ENCODE results near the gene KCNV2. TPM values are rescaled to one million over a fixed set of nuclear protein-coding genes. Genes with fewer than 3 reads are reported as not detected.

Gene KCNV2
- total RNA-seq, 1 donor from 2014 or later = not detected

DNA sequence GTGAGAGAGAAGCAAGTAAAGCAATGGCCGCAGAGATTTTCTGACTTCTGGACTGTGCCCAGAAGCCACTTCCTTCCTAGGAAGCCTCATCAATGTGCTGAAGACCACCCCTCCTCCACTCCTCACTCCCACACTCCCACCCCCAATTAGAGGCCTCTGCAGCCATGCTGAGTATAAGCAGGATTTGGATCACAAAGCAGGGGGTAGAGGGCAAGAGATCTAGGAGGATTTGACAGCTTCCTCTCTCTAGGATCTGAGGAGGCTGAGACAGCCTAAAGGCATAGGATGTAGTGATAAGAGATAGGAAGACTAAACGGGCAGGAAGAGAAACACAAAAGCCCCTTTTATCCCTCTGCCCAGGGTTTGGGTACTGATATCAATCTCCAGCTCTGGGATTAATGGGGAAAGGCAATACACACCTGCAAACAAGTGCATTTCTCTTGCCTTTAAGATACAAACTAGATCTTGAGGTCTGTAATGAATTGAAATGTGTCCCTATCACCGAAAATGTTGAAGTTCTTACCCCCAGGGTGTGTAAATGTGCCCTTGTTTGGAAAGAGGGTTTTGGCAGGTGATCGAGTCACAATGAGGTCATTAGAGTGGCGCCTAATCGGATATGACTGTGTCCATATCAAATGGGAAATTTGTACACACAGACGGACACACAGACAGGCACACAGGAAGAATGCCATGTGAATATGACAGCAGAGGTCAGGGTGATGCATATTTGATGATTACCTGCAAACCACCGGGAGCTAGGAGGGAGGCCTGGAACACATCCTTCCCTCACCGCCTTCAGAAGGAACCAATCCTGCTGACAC lies 28.5 kb downstream of the KCNV2 start:
- Histone ChIP-seq H3K4me3 (ENCODE audit: insufficient read depth, low read depth, low read length) (no peak overlapping the region), H3K36me3 (ENCODE audit: insufficient read depth, low read length) (peaks cover 7% of the 10 kb centered on the region), H3K27ac (ENCODE audit: low read depth, low read length) (no peak overlapping the region), H2AFZ (ENCODE audit: low read depth, low read length) (no peak overlapping the region), H3K9me3 (ENCODE audit: insufficient read depth, low read depth, low read length) (no peaks in the 10 kb centered on the region), H3K27me3 (ENCODE audit: insufficient read depth, low read length) (no peaks in the 10 kb centered on the region), H3K79me2 (ENCODE audit: insufficient read depth, low read length) (no peaks in the 10 kb centered on the region), H3K9ac (ENCODE audit: low read length) (peak overlapping the region; percentile 6), H3K4me2 (ENCODE audit: low read length) (no peak overlapping the region), H4K20me1 (ENCODE audit: insufficient read depth, low read length) (no peaks in the 10 kb centered on the region), H3K4me1 (ENCODE audit: insufficient read depth, low read length) (no peaks in the 10 kb centered on the region)
- peaks cover 7% of the 10 kb centered on the region for H3K4me1 Mint-ChIP-seq (ENCODE audit: low read depth, unreplicated experiment)
- H3K36me3 Mint-ChIP-seq (ENCODE audit: low read depth, unreplicated experiment) = peaks cover 13% of the 10 kb centered on the region
- no peaks in the 10 kb centered on the region for H3K9me3 Mint-ChIP-seq (ENCODE audit: unreplicated experiment)
- H3K27me3 Mint-ChIP-seq (ENCODE audit: low read depth, unreplicated experiment) = no peaks in the 10 kb centered on the region
- TF ChIP-seq, protein P1, sequence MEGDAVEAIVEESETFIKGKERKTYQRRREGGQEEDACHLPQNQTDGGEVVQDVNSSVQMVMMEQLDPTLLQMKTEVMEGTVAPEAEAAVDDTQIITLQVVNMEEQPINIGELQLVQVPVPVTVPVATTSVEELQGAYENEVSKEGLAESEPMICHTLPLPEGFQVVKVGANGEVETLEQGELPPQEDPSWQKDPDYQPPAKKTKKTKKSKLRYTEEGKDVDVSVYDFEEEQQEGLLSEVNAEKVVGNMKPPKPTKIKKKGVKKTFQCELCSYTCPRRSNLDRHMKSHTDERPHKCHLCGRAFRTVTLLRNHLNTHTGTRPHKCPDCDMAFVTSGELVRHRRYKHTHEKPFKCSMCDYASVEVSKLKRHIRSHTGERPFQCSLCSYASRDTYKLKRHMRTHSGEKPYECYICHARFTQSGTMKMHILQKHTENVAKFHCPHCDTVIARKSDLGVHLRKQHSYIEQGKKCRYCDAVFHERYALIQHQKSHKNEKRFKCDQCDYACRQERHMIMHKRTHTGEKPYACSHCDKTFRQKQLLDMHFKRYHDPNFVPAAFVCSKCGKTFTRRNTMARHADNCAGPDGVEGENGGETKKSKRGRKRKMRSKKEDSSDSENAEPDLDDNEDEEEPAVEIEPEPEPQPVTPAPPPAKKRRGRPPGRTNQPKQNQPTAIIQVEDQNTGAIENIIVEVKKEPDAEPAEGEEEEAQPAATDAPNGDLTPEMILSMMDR (IDR thresholded peaks at IDR 0.05; ENCODE audit: insufficient read depth, low read depth, low read length) = no peak
- no peak for TF ChIP-seq EZH2 (IDR thresholded peaks at IDR 0.05; ENCODE audit: insufficient read depth, low read length)
- no peak overlapping the region for H3K4me3 Mint-ChIP-seq (ENCODE audit: unreplicated experiment)
- FAIRE-seq = no peak
- no peak overlapping the region for H3K27ac Mint-ChIP-seq (ENCODE audit: unreplicated experiment)
- DNase-seq (ENCODE audit: low read depth) = no peak

DNA sequence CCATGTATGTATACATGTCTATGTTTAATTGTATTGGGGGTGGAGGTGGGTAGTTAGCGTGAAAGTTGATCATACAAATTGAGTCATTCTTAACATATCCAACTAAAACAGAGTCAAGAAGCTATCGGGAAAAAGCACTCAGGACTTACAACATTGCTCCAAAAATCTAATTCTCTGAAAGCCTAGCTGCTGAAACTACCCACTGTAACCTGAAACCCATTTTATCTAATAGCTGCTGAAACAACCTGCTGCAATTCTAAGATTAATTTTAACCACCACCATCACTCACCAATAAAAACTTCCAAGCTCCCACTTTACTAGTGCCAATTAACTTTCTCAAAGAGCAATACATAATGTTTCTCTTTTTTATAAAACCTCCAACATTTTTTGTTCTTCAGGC lies 32.2 kb downstream of the KCNV2 start:
- Histone ChIP-seq H3K4me1 (ENCODE audit: insufficient read depth, low read length) (no peaks in the 10 kb centered on the region), H3K9ac (ENCODE audit: low read length) (no peak overlapping the region), H2AFZ (ENCODE audit: low read depth, low read length) (no peak overlapping the region), H3K36me3 (ENCODE audit: insufficient read depth, low read length) (peaks cover 7% of the 10 kb centered on the region), H4K20me1 (ENCODE audit: insufficient read depth, low read length) (no peaks in the 10 kb centered on the region), H3K79me2 (ENCODE audit: insufficient read depth, low read length) (no peaks in the 10 kb centered on the region), H3K4me2 (ENCODE audit: low read length) (no peak overlapping the region), H3K4me3 (ENCODE audit: insufficient read depth, low read depth, low read length) (no peak overlapping the region), H3K27me3 (ENCODE audit: insufficient read depth, low read length) (no peaks in the 10 kb centered on the region), H3K9me3 (ENCODE audit: insufficient read depth, low read depth, low read length) (no peaks in the 10 kb centered on the region), H3K27ac (ENCODE audit: low read depth, low read length) (no peak overlapping the region)
- Mint-ChIP-seq H3K27me3 (ENCODE audit: low read depth, unreplicated experiment) (no peaks in the 10 kb centered on the region), H3K9me3 (ENCODE audit: unreplicated experiment) (no peaks in the 10 kb centered on the region), H3K27ac (ENCODE audit: unreplicated experiment) (no peak overlapping the region), H3K36me3 (ENCODE audit: low read depth, unreplicated experiment) (peaks cover 9% of the 10 kb centered on the region), H3K4me1 (ENCODE audit: low read depth, unreplicated experiment) (peaks cover 3% of the 10 kb centered on the region), H3K4me3 (ENCODE audit: unreplicated experiment) (no peak overlapping the region)
- peak; percentile 69 for DNase-seq (ENCODE audit: low read depth)
- TF ChIP-seq, protein P1 (IDR thresholded peaks at IDR 0.05; ENCODE audit: insufficient read depth, low read depth, low read length) = no peak
- TF ChIP-seq EZH2 (IDR thresholded peaks at IDR 0.05; ENCODE audit: insufficient read depth, low read length) = no peak
- no peak for FAIRE-seq

DNA sequence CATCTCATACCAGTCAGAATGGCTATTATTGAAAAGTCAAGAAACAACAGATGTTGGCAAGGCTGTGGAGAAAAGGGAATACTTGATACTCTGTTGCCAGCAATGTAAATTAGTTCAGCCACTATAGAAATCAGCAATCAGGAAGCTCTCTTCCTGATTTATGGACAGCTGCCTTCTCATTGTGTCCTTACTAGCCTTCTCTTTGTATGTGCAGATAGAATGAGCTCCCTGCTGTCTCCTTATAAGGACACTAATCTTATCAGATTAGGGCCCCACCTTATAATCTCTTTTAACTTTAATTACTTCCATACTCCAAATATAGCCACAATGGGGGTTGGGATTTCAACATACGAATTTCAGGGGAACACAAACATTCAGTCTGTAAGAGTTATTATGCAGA lies 38.0 kb downstream of the KCNV2 start:
- Mint-ChIP-seq H3K9me3 (ENCODE audit: unreplicated experiment) (no peaks in the 10 kb centered on the region), H3K27ac (ENCODE audit: unreplicated experiment) (no peak overlapping the region), H3K36me3 (ENCODE audit: low read depth, unreplicated experiment) (peaks cover 6% of the 10 kb centered on the region), H3K4me1 (ENCODE audit: low read depth, unreplicated experiment) (peaks cover 6% of the 10 kb centered on the region), H3K4me3 (ENCODE audit: unreplicated experiment) (no peak overlapping the region), H3K27me3 (ENCODE audit: low read depth, unreplicated experiment) (no peaks in the 10 kb centered on the region)
- TF ChIP-seq EZH2 (IDR thresholded peaks at IDR 0.05; ENCODE audit: insufficient read depth, low read length) = no peak
- TF ChIP-seq, protein P1 (IDR thresholded peaks at IDR 0.05; ENCODE audit: insufficient read depth, low read depth, low read length) = no peak
- Histone ChIP-seq H2AFZ (ENCODE audit: low read depth, low read length) (no peak overlapping the region), H3K9me3 (ENCODE audit: insufficient read depth, low read depth, low read length) (no peaks in the 10 kb centered on the region), H3K9ac (ENCODE audit: low read length) (no peak overlapping the region), H3K4me2 (ENCODE audit: low read length) (no peak overlapping the region), H3K27ac (ENCODE audit: low read depth, low read length) (no peak overlapping the region), H4K20me1 (ENCODE audit: insufficient read depth, low read length) (no peaks in the 10 kb centered on the region), H3K79me2 (ENCODE audit: insufficient read depth, low read length) (no peaks in the 10 kb centered on the region), H3K4me1 (ENCODE audit: insufficient read depth, low read length) (no peaks in the 10 kb centered on the region), H3K27me3 (ENCODE audit: insufficient read depth, low read length) (no peaks in the 10 kb centered on the region), H3K36me3 (ENCODE audit: insufficient read depth, low read length) (no peaks in the 10 kb centered on the region), H3K4me3 (ENCODE audit: insufficient read depth, low read depth, low read length) (no peak overlapping the region)
- DNase-seq (ENCODE audit: low read depth) (no peak), FAIRE-seq (no peak)
